ENCODE data around the gene URB2. TPM values are rescaled to one million over a fixed set of nuclear protein-coding genes. Genes with fewer than 3 reads are reported as not detected.

Gene URB2
- total and polyA plus RNA-seq, 4 donors, result 0.50 to 8.9 (median 4.4) TPM

GRCh38 chr1:229645324-229645993 lies 19.4 kb downstream of the URB2 start:
- H3K4me3 ChIP-seq (ENCODE audit: low read length in 2 of 2), result no peak overlapping the region
- ATAC-seq (ENCODE audit: low FRiP score), result no peak
- H3K36me3 ChIP-seq (ENCODE audit: control insufficient read depth in 1 of 2, insufficient read depth in 2 of 2, low read length in 1 of 2), result peaks cover 3 to 16% of the 10 kb centered on the region in 2 donors
- DNase-seq, result no peak
- no peak overlapping the region for H3K27ac ChIP-seq (ENCODE audit: low read depth in 1 of 2, low read length in 2 of 2)
- 90 to 95% methylated on average over 15 of the region's 15 CpGs for WGBS, 2 donors
- H3K9me3 ChIP-seq (ENCODE audit: control insufficient read depth, low read length), result no peaks in the 10 kb centered on the region
- intact Hi-C loops (cut with DNase I), result no loop called here
- H3K27me3 ChIP-seq (ENCODE audit: control insufficient read depth in 1 of 2, insufficient read depth in 2 of 2, low read length in 1 of 2), result no peaks in the 10 kb centered on the region
- no peaks in the 10 kb centered on the region for H3K4me1 ChIP-seq (ENCODE audit: control insufficient read depth in 1 of 2, insufficient read depth in 2 of 2, low read length in 2 of 2)

GRCh38 chr1:229648406-229648805 lies 22.4 kb downstream of the URB2 start:
- 95 to 96% methylated on average over 4 of the region's 4 CpGs for WGBS, 2 donors
- intact Hi-C loops (cut with DNase I), result no loop called here
- no peak overlapping the region for H3K27ac ChIP-seq (ENCODE audit: low read depth in 1 of 2, low read length in 2 of 2)
- no peaks in the 10 kb centered on the region for H3K4me1 ChIP-seq (ENCODE audit: control insufficient read depth in 1 of 2, insufficient read depth in 2 of 2, low read length in 2 of 2)
- H3K4me3 ChIP-seq (ENCODE audit: low read length in 2 of 2), result no peak overlapping the region
- H3K9me3 ChIP-seq (ENCODE audit: control insufficient read depth, low read length), result no peaks in the 10 kb centered on the region
- peaks cover 4 to 18% of the 10 kb centered on the region in 2 donors for H3K36me3 ChIP-seq (ENCODE audit: control insufficient read depth in 1 of 2, insufficient read depth in 2 of 2, low read length in 1 of 2)
- H3K27me3 ChIP-seq (ENCODE audit: control insufficient read depth in 1 of 2, insufficient read depth in 2 of 2, low read length in 1 of 2), result no peaks in the 10 kb centered on the region
- DNase-seq (no peak), ATAC-seq (ENCODE audit: low FRiP score) (no peak)

- Histone ChIP-seq H3K27ac (ENCODE audit: low read depth in 1 of 2, low read length in 2 of 2) (no peak overlapping the region), H3K9me3 (ENCODE audit: control insufficient read depth, low read length) (no peaks in the 10 kb centered on the region), H3K36me3 (ENCODE audit: control insufficient read depth in 1 of 2, insufficient read depth in 2 of 2, low read length in 1 of 2) (peaks cover 5 to 16% of the 10 kb centered on the region in 2 donors), H3K4me3 (ENCODE audit: low read length in 2 of 2) (no peak overlapping the region), H3K4me1 (ENCODE audit: control insufficient read depth in 1 of 2, insufficient read depth in 2 of 2, low read length in 2 of 2) (no peaks in the 10 kb centered on the region), H3K27me3 (ENCODE audit: control insufficient read depth in 1 of 2, insufficient read depth in 2 of 2, low read length in 1 of 2) (no peaks in the 10 kb centered on the region)
- 89 to 90% methylated on average over 4 of the region's 4 CpGs for whole genome bisulfite sequencing, 2 donors
- intact Hi-C loops (cut with DNase I), result no loop called here
- no peak for ATAC-seq (ENCODE audit: low FRiP score)
- no peak for DNase-seq
These were observed 24.0 kb downstream of the URB2 start for GRCh38 chr1:229650045-229650444.

- ATAC-seq (ENCODE audit: low FRiP score) (no peak), DNase-seq (no peak)
- intact Hi-C loops (cut with DNase I), result no loop called here
- Histone ChIP-seq H3K27me3 (ENCODE audit: control insufficient read depth in 1 of 2, insufficient read depth in 2 of 2, low read length in 1 of 2) (no peaks in the 10 kb centered on the region), H3K4me1 (ENCODE audit: control insufficient read depth in 1 of 2, insufficient read depth in 2 of 2, low read length in 2 of 2) (no peaks in the 10 kb centered on the region), H3K36me3 (ENCODE audit: control insufficient read depth in 1 of 2, insufficient read depth in 2 of 2, low read length in 1 of 2) (peaks cover 5 to 14% of the 10 kb centered on the region in 2 donors), H3K9me3 (ENCODE audit: control insufficient read depth, low read length) (no peaks in the 10 kb centered on the region), H3K4me3 (ENCODE audit: low read length in 2 of 2) (no peak overlapping the region), H3K27ac (ENCODE audit: low read depth in 1 of 2, low read length in 2 of 2) (no peak overlapping the region)
- 94 to 98% methylated on average over 3 of the region's 3 CpGs for WGBS, 2 donors
These were observed 25.5 kb downstream of the URB2 start for GRCh38 chr1:229651546-229651945.

GRCh38 chr1:229653420-229653819 lies 27.4 kb downstream of the URB2 start:
- WGBS, 2 donors, result 61 to 73% methylated on average over 1 of the region's 1 CpG
- no peaks in the 10 kb centered on the region for H3K4me1 ChIP-seq (ENCODE audit: control insufficient read depth in 1 of 2, insufficient read depth in 2 of 2, low read length in 2 of 2)
- H3K27me3 ChIP-seq (ENCODE audit: control insufficient read depth in 1 of 2, insufficient read depth in 2 of 2, low read length in 1 of 2), result no peaks in the 10 kb centered on the region
- no peaks in the 10 kb centered on the region for H3K9me3 ChIP-seq (ENCODE audit: control insufficient read depth, low read length)
- DNase-seq (no peak), ATAC-seq (ENCODE audit: low FRiP score) (no peak)
- H3K27ac ChIP-seq (ENCODE audit: low read depth in 1 of 2, low read length in 2 of 2), result no peak overlapping the region
- intact Hi-C loops (cut with DNase I), result no loop called here
- H3K36me3 ChIP-seq (ENCODE audit: control insufficient read depth in 1 of 2, insufficient read depth in 2 of 2, low read length in 1 of 2), result peaks cover 3 to 8% of the 10 kb centered on the region in 2 donors
- H3K4me3 ChIP-seq (ENCODE audit: low read length in 2 of 2), result no peak overlapping the region

GRCh38 chr1:229655781-229656180 lies 29.7 kb downstream of the URB2 start:
- Histone ChIP-seq H3K9me3 (ENCODE audit: control insufficient read depth, low read length) (no peaks in the 10 kb centered on the region), H3K27me3 (ENCODE audit: control insufficient read depth in 1 of 2, insufficient read depth in 2 of 2, low read length in 1 of 2) (no peaks in the 10 kb centered on the region), H3K4me3 (ENCODE audit: low read length in 2 of 2) (no peak overlapping the region), H3K36me3 (ENCODE audit: control insufficient read depth in 1 of 2, insufficient read depth in 2 of 2, low read length in 1 of 2) (peaks cover 3 to 5% of the 10 kb centered on the region in 2 donors), H3K27ac (ENCODE audit: low read depth in 1 of 2, low read length in 2 of 2) (no peak overlapping the region), H3K4me1 (ENCODE audit: control insufficient read depth in 1 of 2, insufficient read depth in 2 of 2, low read length in 2 of 2) (no peaks in the 10 kb centered on the region)
- ATAC-seq (ENCODE audit: low FRiP score) (no peak), DNase-seq (no peak)
- WGBS, 2 donors, result 88 to 90% methylated on average over 5 of the region's 5 CpGs
- intact Hi-C loops (cut with DNase I), result no loop called here

- DNase-seq (no peak), ATAC-seq (ENCODE audit: low FRiP score) (no peak)
- H3K4me3 ChIP-seq (ENCODE audit: low read length in 2 of 2), result no peak overlapping the region
- 87 to 95% methylated on average over 2 of the region's 2 CpGs for WGBS, 2 donors
- H3K27me3 ChIP-seq (ENCODE audit: control insufficient read depth in 1 of 2, insufficient read depth in 2 of 2, low read length in 1 of 2), result no peaks in the 10 kb centered on the region
- peaks cover 3 to 4% of the 10 kb centered on the region in 2 donors for H3K36me3 ChIP-seq (ENCODE audit: control insufficient read depth in 1 of 2, insufficient read depth in 2 of 2, low read length in 1 of 2)
- no peak overlapping the region for H3K27ac ChIP-seq (ENCODE audit: low read depth in 1 of 2, low read length in 2 of 2)
- H3K4me1 ChIP-seq (ENCODE audit: control insufficient read depth in 1 of 2, insufficient read depth in 2 of 2, low read length in 2 of 2), result no peaks in the 10 kb centered on the region
- no peaks in the 10 kb centered on the region for H3K9me3 ChIP-seq (ENCODE audit: control insufficient read depth, low read length)
- intact Hi-C loops (cut with DNase I), result no loop called here
These were observed 32.1 kb downstream of the URB2 start for GRCh38 chr1:229657993-229658755.

- Histone ChIP-seq H3K4me3 (ENCODE audit: low read length in 2 of 2) (no peak overlapping the region), H3K27ac (ENCODE audit: low read depth in 1 of 2, low read length in 2 of 2) (no peak overlapping the region), H3K9me3 (ENCODE audit: control insufficient read depth, low read length) (no peaks in the 10 kb centered on the region), H3K27me3 (ENCODE audit: control insufficient read depth in 1 of 2, insufficient read depth in 2 of 2, low read length in 1 of 2) (no peaks in the 10 kb centered on the region), H3K36me3 (ENCODE audit: control insufficient read depth in 1 of 2, insufficient read depth in 2 of 2, low read length in 1 of 2) (no peaks in the 10 kb centered on the region), H3K4me1 (ENCODE audit: control insufficient read depth in 1 of 2, insufficient read depth in 2 of 2, low read length in 2 of 2) (no peaks in the 10 kb centered on the region)
- ATAC-seq (ENCODE audit: low FRiP score) (peak; percentile 90), DNase-seq (peak; percentile 86 to 93)
- WGBS, 2 donors, result 43 to 48% methylated on average over 19 of the region's 19 CpGs
- intact Hi-C loops (cut with DNase I), result loop anchor here (1.0 to 5.0 kb wide), 4 partner anchors 406 to 650 kb away; partner anchors contain the start of gene GALNT2 (in 1 of the 2)
These were observed 35.2 kb downstream of the URB2 start for GRCh38 chr1:229661022-229661877.

Data from aorta (tissue), 5 donors.